HG02642 (cell line): ENCODE measurements around the gene HOXD9.

Experiments
- ATAC-seq: cut with Tn5 transposase; IDR thresholded peaks from one replicate; pipeline ENCODE4 v1.9.1; 2021; ENCODE audit warnings: mild to moderate bottlenecking; ENCODE audit not compliant: unreplicated experiment, poor library complexity

HOXD9 gene

DNA sequence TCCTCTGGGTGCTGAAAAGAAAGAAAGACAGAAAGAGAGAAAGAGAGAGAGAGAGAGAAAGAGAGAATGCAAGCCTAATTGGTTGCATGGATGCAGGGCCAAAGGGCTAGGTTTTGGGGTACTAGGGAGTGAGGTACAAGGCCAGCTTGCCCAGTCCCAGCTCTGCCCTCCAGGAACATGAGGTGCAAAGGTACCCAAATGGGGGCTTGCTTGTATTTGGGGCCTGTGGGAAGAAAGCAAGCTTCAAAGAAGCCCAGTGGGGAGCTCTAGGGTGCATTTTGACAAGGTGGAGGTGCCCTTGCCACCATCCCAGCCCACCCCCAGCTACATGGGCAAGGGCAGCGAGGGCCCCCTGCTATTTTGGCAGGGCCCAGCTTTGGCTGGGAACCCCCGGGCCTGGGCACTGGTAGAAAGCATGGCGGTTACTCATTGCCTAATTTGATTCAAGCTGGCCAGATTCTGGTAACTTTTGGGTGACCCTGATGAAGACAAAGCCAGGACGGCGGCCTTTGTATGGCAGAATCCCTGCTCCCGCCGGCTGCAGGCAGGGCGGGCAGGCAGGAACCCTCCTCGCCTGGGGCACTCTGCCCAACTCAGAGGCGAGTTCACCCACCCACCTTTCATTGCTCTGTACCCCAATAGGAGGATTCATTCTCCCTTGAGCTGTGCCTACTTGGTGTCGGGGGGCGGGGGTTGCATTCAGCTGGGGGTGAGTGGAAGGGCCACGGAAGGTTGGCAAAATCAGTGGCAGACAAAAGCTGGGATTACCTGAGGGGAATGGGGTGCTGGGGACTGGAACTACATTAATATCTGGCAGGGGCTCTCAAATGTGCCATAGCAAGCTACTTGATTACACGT, 28.3 kb downstream of the HOXD9 start:
- no peak for ATAC-seq

DNA sequence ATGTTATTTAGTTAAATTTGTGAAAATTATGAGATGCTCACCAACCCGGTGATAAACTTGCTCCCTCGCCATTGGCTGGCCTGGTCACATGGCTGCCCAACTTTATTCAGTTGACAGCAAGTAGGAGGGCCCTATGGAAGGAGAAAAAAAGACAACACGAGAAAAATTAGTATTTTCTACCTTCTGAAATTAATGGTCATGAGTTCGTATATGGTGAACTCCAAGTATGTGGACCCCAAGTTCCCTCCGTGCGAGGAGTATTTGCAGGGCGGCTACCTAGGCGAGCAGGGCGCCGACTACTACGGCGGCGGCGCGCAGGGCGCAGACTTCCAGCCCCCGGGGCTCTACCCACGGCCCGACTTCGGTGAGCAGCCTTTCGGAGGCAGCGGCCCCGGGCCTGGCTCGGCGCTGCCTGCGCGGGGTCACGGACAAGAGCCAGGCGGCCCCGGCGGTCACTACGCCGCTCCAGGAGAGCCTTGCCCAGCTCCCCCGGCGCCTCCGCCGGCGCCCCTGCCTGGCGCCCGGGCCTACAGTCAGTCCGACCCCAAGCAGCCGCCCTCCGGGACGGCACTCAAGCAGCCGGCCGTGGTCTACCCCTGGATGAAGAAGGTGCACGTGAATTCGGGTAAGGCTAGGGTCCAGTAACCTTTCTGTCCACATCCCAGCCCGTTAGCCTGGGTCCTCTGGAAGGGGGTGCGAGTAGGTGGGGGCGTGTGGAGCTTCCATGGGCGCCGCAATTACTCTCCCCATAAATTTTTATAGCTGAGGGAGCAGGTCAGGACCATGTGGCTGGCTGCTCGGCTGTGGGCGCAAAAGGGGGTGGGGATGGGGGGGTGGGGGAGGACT, 29.1 kb downstream of the HOXD9 start, which contains the start of gene HOXD4:
TSS of gene HOXD4 (plus strand) at position 109 of the 846 bp plus-strand sequence. CDS start at position 193, 84 bp downstream.
- no peak for ATAC-seq

DNA sequence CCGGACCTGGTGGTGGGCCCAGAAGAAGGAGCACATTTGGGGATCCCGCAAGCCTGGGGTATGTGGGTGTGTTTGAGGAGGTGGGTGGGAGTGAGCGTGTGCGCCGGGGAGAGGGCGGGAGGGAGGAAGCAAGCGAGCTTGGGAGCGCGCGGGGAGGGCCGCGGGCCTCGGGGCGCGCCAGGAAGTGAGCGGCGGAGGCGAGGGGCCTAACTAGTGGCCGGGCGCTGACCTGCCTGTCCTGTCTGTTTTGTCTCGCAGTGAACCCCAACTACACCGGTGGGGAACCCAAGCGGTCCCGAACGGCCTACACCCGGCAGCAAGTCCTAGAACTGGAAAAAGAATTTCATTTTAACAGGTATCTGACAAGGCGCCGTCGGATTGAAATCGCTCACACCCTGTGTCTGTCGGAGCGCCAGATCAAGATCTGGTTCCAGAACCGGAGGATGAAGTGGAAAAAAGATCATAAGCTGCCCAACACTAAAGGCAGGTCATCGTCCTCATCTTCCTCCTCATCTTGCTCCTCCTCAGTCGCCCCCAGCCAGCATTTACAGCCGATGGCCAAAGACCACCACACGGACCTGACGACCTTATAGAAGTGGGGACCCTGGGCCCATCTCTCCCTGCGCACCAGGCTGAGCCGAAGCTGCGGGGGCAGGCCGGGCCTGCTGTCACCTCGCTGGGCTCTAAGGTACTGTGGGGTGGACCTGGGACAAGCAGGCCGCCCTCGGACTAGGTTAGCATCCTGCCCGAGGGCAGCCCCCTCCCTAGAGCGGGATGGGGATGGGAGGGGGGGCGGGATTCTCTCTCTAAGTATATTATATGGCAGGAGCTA, 30.0 kb downstream of the HOXD9 start:
- no peak for ATAC-seq

DNA sequence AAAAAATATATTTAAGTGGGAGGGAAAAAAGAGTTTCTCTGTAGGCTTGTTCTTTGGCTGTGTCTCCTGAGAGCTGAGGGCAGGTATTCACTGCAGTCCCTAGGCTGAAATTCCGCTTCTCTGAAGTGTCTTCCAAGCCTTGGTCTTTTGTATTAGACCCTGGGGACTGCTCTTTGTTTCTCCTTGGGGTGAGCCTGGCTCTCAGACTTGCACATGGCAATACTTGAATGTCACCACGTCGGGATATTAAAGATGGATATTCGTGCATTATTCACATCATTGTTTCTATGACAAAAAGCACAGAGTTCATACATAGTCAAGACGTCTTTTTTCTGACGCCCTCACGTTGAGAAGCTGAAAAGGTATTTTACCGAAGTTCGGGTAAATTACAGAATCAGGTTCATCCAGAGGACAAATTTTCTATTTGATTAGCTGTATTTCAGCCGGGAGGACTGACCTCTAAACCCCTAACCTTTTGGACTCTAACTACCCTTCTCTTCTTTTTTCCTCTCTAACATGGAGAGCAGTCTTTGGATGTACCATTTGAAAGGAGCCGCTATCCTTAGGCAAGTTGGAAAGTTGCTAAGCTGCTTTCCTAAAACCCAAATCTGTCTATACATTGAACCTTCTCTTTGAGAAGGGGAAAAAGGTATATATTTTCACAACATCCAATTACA, 32.2 kb downstream of the HOXD9 start:
- ATAC-seq = no peak

- no peak for ATAC-seq
Observed at GRCh38 chr2:176155356-176156044, 33.0 kb downstream of the HOXD9 start.

DNA sequence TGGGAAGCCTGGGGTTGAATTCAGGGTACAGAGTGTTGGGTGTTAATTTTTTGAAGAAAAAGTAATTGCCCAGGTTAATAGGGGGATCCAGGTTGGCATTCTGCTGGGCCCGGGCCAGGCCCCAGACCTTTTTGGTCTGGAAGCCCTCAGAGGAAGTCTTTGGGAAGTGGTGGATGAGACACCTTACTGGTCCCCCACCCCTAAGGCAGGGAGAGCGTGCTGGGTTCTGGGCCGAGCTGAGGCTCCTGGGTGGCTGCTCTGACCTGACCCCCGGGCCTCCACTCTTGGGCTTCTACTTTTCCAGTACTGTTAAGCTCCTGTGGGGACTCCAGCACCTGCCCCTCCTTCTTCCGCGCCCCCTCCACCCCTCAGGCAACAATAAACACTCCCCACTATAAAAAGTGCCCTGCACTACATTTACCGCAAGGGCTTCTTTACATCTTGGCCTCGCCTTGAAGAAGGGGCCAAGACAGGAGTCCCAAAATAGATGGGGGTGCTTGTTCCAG, 33.8 kb downstream of the HOXD9 start:
- ATAC-seq = no peak

GRCh38 chr2:176156807-176157498, 34.4 kb downstream of the HOXD9 start, which contains the start of gene HOXD3:
Gene HOXD3, plus strand, starts transcription at chr2:176157307. Its CDS starts 11,808 bp downstream, at chr2:176169115.
- no peak for ATAC-seq

DNA sequence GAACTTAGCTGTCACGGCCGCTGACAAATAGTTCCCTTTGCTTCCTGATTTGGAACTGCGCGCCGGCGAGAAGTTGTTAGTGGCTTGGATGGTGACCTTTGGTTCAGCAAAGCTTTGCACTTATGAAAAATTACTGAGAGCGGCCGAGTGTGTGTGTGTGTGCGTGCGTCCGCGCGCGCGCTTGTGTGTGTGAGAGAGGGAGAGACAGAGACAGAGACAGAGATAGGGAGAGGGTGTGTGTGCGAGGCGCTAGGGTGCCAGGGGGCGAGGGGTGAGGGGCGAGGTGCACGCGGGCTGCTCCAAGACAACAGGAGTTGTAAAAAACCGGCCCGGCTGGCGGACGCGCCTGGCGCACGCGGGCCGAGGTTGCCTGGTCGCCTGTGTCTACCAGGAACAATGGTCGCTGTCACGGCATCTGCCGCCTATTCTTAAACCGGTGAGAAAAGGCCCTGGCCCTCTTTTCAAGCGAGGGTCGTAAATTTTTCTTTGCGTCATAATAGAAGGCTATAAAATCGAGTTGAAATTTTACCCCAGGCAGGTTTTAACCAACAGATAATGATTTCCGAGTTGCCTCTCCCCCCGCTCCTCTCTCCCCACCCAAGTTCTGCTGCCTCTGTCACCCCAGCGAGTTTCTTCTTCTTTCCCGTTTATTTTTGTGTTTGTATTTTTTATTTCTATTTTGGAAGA, 35.1 kb downstream of the HOXD9 start:
- ATAC-seq = no peak

GRCh38 chr2:176158186-176158591, 35.7 kb downstream of the HOXD9 start:
- no peak for ATAC-seq

GRCh38 chr2:176158855-176159662, 36.5 kb downstream of the HOXD9 start:
- no peak for ATAC-seq

DNA sequence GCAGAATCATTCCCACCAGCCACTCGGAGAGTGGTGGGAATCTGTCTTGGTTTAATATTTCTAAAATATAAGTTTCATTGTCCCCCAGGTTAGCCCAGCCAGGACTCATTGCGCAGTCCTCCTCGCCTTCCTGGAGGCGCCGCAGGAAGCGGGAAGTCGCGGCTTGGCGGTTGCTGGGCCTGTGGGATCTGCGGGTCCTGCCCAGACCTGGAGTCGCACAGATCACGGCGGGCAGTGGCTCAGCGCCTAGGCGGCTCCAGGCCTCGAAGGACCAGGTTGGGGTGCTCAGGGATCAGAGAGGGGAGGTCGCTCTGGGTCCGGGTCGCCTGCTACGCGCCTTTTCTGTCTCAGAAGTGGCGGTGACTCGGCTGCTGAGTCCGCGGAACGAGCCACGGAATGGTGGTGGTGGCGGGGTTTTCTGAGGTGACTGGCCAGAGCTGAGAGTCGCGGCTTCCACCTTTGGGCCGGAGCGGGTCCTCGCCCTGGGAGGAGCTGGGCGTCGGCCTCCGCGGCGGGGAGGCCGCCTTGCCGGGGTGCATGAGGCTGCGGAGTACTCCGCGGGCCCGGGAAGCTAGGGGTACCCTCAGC, 37.2 kb downstream of the HOXD9 start:
- no peak for ATAC-seq

DNA sequence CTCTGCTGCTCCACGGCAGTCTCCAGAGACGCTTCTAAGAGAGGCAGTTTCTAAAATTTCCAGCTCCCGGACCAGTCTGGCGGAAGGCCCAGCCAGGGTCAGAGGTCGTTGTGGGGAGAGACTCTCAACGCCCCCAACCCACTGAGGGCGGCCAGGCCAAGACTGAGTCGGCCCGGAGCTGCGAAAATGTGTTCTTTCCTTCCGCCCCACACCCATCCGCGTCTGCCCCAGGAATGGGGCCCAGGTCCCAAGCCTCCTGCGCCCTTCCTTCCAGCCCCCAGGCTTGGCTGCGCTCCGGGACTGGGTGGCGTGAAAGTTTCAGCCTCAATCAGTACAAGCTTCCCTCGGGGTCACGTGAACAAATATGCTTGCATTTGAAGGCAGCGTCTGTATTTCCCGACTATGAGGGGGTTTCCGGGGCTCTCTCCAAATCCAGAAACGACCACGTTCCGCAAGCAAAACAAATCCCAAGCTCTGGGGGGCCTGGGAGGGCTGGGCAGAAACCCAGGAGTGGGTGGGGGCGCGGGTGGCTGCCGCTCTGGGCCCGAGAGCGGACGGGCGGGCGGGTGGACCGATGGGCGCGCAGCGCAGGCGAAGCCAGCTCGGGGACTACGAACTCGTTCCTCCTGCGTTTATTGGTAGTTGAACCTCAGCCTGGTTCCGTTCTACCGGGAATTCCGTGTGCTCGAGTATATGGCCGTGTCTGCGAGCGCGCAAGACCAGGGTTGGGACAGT, 37.9 kb downstream of the HOXD9 start:
- ATAC-seq = no peak

GRCh38 chr2:176160986-176161824, 38.7 kb downstream of the HOXD9 start:
- ATAC-seq = no peak

GRCh38 chr2:176161825-176162626, 39.5 kb downstream of the HOXD9 start:
- no peak for ATAC-seq
